GM04503 (cell line): ENCODE data around the gene C3orf85.
"Not testable (repeated sequence)": the region's sequence is repeated elsewhere in the genome, so short reads cannot be mapped to it uniquely, and the experiment has no call there.

Source experiments
- DNase-seq: peaks from one replicate; pipeline ENCODE4 v3.0.0-alpha.2; 2012; ENCODE audit warnings: low read depth

Gene C3orf85

DNA sequence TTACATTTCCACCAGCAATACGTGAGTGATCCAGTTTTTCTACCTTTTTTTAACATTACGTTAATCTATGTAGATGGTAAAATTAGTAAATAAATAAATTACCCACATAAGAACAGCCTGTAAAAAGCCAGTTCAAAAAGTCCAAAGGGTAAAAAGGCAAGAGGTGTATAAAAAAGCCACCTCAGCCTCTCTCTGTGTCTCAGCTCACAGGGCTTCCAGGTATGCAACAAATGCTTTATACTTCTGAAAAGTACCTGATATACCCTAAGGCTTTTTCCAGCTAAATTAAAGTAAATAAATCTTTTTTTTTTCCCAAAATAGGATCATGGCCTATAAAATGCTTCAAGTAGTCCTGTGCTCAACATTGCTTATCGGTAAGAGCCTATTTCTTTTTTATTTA is at the start of gene C3orf85:
Gene C3orf85, plus strand, starts transcription at position 197 of the 400 bp plus-strand sequence. Its CDS starts 129 bp downstream, at position 326.
- DNase-seq, result no peak

DNA sequence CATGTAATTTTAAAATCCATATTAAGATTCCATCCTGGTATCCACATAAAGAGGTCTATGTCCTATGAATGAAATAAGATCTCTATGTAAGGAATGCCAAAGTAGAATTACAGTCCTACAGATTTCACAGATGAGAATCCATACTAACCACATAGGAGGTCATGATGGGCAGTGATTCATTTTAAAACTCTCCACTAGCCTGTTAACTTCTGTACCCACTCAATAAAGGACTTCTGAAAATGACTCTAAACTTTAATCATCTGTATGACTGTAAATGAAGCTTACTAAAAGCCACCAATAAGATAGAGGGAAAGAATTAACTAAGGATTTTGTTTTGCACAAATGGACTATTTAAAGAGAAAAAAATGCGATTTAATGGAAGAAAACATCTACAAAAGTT is 47.3 kb upstream of the C3orf85 start:
- no peak for DNase-seq

DNA sequence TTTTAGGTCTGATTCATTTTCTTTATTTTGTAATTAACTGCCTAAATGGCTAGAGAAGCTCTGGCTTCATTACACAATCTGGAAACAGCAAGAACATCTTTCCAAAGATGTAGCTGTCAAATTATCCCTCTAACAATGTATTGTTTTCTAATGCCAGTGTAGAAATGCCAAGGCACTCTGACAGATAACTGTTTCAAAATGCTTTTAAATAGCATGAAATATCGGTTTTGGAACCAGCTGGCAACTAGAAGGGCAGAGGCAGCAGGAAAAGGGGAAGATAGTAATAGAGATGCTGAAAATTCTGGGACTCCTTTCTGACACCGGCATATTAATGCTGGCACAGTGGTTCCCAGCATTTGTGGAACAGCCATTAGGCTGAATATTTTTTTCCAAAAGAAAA is 44.7 kb upstream of the C3orf85 start:
- DNase-seq, result no peak

DNA sequence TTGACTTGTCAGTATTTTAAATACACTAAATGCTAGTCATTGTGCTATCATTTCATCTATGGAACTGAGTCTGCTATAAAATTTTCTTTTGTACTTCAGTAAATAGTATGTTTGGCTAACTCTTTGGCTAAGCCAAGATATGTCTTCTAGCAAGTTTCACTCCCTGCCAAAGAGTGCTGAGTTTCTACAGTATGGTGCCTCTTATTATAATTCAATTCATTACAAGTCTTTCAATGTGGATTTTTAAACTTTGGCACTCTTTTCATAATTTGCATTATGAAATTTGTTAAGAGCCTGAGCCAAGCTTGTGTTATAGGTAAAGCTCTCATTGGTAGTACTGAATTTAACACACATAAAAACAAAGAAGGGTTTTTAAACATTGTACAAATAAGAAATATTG is 43.0 kb upstream of the C3orf85 start:
- no peak for DNase-seq

GRCh38 chr3:109095166-109095565 is 41.4 kb upstream of the C3orf85 start:
- DNase-seq, result no peak

DNA sequence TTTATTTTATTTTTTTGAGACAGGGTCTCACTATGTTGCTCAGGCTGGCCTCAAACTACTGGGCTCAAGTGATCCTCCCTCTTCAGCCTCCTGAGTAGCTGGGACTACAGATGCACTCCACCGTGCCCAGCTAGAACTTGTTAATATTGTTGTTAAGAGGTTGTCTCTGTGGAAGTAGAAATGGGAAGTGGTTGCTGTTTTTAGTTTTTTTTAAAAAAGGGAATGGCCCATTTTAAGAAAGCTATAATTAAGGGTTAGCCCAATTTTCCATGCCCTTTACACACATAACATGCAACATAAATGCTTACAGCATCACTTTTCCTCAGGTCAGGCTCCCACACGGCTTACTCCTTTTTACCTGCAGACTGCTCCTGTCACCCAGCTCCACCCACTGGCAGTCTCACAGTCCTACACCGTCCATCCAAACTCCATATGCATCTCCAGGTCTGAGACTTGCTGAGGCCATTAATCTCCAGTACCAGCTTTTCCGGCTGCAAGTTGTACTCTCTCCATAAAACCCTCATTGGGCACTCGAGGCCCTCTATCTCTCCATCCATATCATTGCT is 38.4 kb upstream of the C3orf85 start:
- no peak for DNase-seq

DNA sequence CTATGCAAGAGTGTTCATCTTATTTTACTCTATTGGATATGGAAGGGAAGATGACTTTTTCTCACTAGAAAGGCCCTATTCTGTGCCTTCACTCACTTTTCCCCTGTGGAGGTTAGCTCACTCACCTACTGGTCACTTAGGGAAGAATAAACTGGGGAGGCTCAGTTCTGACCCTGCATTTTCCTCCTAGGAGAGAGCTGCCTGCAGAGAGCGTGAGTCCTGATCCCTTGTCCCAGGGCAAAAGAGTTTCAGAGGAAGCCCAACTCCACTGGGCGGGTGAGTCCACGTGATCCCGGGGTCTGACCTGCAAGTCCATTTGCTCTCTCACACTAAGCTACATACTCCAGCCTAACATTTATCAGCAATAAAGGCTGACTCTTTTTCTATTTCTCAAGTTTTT is 26.9 kb upstream of the C3orf85 start:
- DNase-seq, result no peak

DNA sequence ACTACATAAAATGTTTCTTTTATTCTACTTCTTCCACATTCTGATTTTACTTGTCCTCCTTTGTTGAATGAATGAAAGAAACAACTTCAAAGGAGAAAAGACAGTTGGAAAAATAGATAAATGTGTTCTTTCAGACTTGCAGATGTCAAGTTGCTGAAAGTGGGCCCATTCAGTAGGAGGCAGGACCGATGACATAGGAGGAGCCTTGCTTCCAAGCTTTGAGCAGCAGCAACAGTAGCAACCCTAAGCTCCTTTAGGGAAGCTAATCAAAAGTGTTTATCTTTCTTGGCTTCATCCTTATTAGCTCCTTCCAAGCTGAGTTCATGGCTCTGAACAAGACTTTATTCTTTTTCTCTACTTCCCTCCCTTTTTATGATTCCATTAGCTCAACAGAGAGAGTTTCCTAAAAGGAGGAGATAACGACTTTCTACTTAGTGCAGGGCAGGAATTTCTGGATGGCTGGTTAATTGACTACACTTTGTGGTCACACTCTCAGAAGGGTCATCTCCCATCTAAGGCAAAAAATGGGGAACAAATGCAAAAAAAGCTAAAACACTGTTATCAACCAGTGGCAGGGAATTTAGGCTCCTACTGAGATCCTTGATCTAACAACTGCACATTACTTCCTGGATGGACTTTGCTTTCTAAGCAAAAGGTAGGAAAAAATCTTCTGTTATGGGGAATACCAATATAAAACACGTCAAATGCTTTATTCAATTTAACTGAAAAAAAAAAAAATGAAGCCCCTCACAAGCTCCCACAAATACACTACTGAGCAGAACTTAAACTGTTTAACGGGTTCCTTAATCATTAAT is 23.4 kb upstream of the C3orf85 start:
- no peak for DNase-seq

- DNase-seq, result no peak
These were observed 21.8 kb upstream of the C3orf85 start for GRCh38 chr3:109114746-109115145.

GRCh38 chr3:109115451-109115850 is 21.1 kb upstream of the C3orf85 start:
- DNase-seq, result no peak

DNA sequence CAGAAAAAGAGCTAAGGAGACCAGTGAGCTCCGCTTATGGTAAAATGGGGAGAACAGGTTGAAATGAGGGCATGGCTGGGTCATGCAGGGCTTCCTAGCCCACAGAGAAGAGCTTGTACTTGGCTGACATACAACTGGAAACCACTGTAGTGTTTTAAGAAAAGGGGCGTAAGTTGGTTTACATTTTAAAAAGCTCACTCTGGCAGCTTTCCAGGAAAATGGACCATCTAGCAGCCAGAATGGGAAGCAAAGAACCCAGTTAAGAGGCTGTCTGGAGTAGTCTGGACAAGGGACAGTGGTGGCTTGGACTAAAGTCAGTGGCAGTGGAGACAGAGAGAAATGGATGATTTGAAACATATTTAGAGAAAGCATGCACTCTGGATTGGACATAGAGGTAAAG is 20.5 kb upstream of the C3orf85 start:
- DNase-seq, result no peak

DNA sequence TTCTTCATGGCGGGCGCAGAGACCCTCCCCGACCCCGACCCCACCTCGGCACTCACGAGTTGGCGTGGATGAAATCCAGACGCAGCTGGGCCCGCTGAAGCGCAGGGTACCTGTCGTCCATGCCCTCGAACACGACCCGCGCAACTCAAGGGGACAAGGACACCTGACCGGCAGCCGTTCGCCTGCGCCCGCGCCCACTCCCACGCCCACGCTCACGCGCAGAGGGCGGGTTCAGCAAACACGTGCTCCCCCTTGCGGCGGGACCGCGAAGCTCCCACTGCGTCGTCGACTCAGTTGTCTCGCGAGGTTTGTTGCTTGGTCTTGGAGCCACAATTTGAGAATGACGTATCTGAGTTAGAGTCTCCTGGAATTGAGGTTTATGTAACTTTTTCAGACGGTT is 18.6 kb upstream of the C3orf85 start, which contains the start of gene MORC1:
Gene MORC1, minus strand, starts transcription at position 196 of the 400 bp plus-strand sequence. Its CDS starts 75 bp downstream, at position 121.
- no peak for DNase-seq

DNA sequence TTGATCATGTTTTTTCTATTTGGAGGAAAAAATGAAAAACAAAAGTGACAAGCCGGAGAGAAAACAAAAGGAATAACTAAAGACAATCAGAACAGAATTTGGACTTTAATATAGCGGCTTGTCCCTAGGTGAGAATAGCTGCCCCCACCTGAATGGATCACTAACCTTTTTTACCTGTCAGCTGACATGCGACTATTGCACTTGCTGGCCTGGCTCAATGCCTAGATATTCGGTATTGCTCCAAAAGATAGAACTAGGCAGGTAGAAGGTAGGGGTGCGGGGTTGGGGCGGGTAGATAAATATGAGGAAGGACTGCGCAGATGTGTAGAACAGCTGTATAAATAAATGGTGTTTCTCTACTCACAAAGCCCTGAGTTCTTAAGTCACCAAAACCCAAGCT is 17.9 kb upstream of the C3orf85 start:
- no peak for DNase-seq

- DNase-seq, result no peak
These were observed 13.8 kb upstream of the C3orf85 start for GRCh38 chr3:109122690-109123089.

GRCh38 chr3:109125902-109126301 is 10.6 kb upstream of the C3orf85 start:
- no peak for DNase-seq

- no peak for DNase-seq
These were observed 9.0 kb upstream of the C3orf85 start for GRCh38 chr3:109127553-109127952.

DNA sequence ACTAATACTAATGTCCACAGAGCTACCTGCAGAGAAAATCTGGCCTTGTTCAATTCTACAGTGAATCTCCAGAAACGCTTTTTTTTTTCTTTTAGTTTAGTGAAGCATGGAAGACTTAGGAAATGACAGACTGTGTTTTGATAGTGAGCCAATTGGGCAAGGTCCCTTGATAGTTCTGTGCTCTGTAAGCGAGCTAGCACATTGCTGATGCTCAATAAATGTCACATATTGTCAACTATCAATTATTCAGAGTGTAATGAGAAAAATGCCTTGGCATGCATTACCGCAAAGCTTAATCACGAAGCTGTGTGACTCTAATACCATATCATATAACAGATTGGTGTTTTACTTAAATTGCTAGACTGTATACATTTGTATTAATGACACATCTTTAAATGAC is 5.2 kb upstream of the C3orf85 start:
- DNase-seq, result no peak

GRCh38 chr3:109132801-109133473 is 3.6 kb upstream of the C3orf85 start:
- DNase-seq, result no peak

GRCh38 chr3:109133474-109133816 is 3.1 kb upstream of the C3orf85 start:
- DNase-seq, result not testable (repeated sequence)

DNA sequence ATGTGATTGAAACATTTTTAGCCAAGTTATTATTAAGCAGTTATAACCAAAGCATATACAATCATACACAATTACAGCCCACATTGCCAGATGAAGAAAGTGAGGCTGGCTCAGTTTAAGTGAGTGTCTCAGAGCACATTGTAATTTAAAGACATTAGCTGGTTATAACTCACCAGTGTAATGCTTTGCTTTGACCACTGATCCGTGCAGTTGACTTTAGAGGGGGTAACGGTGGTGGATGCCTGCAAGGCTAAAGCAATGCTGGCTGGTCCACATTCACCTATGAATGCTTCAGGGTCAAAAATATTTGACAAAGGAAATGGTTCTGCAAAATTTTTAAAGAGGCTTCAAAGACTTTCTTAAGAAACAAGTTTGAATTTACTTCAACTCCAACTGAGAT is 1.2 kb downstream of the C3orf85 start:
- DNase-seq, result no peak

DNA sequence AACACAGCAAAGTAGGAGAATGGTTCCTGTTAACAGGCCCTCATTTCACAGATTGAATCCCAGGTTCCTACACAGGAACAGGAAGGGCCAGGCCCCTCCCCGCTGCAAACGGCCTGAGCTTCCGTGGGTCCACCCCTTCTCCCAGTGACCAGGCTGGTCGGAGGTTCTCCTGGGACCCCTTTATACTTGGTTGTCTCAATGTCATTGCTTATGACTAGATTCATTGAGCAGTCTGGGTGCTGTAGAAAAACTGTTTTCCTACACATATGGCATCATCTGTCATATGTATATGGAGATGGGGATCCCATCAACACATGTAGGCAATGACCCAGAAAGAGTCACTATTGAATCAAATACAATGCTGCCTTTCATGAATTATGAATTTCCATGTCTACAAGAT is 3.8 kb downstream of the C3orf85 start:
- DNase-seq, result no peak

DNA sequence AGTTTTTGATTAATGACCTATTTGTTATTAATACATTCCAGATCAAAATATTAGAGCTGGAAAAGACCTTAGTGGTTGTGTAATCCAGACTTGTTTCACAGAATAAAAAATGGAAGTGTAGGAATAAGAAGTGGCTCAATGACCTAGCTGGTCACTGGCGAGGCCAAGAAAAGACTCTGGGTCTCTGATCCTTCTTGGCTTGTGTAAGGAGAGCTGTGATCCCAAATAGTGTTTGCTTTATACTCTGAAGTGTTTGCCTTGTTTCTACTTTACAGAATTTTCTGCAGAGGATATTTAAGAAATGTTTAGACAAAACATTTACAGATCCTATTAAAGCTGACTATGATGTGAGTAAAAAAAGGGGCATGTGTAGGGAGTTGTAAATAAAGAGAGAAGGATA is 7.1 kb downstream of the C3orf85 start:
- DNase-seq, result no peak

- no peak for DNase-seq
These were observed 12.6 kb downstream of the C3orf85 start for GRCh38 chr3:109149078-109149477.
